ENCODE data around the gene XPNPEP1. TPM values are rescaled to one million over a fixed set of nuclear protein-coding genes. Genes with fewer than 3 reads are reported as not detected.

The XPNPEP1 gene
- total and polyA plus RNA-seq, 12 donors = 17.8 to 103 (median 58.4) TPM

DNA sequence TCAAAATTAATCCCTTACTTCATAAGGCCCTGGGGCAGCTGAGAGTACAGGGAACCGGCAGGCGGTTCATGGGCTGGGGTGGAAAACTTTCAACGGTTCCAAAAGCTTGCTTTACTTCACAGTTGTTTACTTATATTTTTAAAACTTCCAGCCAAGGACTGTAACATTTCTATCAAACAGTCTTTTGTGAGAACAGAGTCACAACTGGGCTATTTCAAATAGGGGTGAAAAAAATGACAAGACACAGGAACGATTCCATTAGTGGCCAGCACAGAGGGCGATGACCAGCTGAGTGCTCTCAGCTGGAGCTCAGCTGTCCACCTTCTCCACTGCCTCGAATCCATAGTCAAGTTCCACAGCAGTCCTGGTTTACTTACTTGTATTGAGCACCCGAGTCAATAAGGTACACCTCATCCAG is 48.2 kb downstream of the XPNPEP1 start:
- H3K27ac ChIP-seq = no peak overlapping the region
- H3K4me3 ChIP-seq = no peak overlapping the region
- intact Hi-C loops (cut with DNase I) = no loop called here
- no peaks in the 10 kb centered on the region for H3K9me3 ChIP-seq (replicated peaks in 1 of 3)
- TF ChIP-seq POLR2A (IDR thresholded peaks at IDR 0.05) (no peak), CTCF (IDR thresholded peaks at IDR 0.05) (no peak)
- H3K4me1 ChIP-seq (replicated peaks in 1 of 2) = no peaks in the 10 kb centered on the region
- WGBS, 4 donors = 77 to 85% (median 81%) methylated on average over 7 of the region's 7 CpGs
- no peaks in the 10 kb centered on the region for H3K27me3 ChIP-seq
- DNase-seq = no peak
- peaks cover 0 to 55% of the 10 kb centered on the region in 2 donors for H3K36me3 ChIP-seq (replicated peaks in 1 of 2)

GRCh38 chr10:109871476-109871875 is 51.8 kb downstream of the XPNPEP1 start:
- intact Hi-C loops (cut with DNase I) = no loop called here
- peaks cover 0 to 10% of the 10 kb centered on the region in 2 donors for H3K4me1 ChIP-seq (replicated peaks in 1 of 2)
- peaks cover 0 to 63% of the 10 kb centered on the region in 2 donors for H3K36me3 ChIP-seq (replicated peaks in 1 of 2)
- no peaks in the 10 kb centered on the region for H3K9me3 ChIP-seq (replicated peaks in 1 of 3)
- H3K27ac ChIP-seq = no peak overlapping the region
- H3K4me3 ChIP-seq = no peak overlapping the region
- WGBS, 4 donors = 92 to 96% (median 94%) methylated on average over 4 of the region's 4 CpGs
- DNase-seq = no peak
- no peak for TF ChIP-seq POLR2A (IDR thresholded peaks at IDR 0.05)
- TF ChIP-seq CTCF (IDR thresholded peaks at IDR 0.05) = no peak
- no peaks in the 10 kb centered on the region for H3K27me3 ChIP-seq

- WGBS, 4 donors = 78 to 84% (median 83%) methylated on average over 4 of the region's 4 CpGs
- no peaks in the 10 kb centered on the region for H3K27me3 ChIP-seq
- peaks cover 0 to 6% (median 0%) of the 10 kb centered on the region in 3 donors for H3K9me3 ChIP-seq (replicated peaks in 1 of 3)
- H3K27ac ChIP-seq = peak overlapping the region in 1 of 5 donors; percentile 53
- DNase-seq = peak in 2 of 7 donors; percentile 18 to 27
- H3K4me3 ChIP-seq = no peak overlapping the region
- peaks cover 0 to 59% of the 10 kb centered on the region in 2 donors for H3K36me3 ChIP-seq (replicated peaks in 1 of 2)
- intact Hi-C loops (cut with DNase I) = no loop called here
- no peak for TF ChIP-seq CTCF (IDR thresholded peaks at IDR 0.05)
- TF ChIP-seq POLR2A (IDR thresholded peaks at IDR 0.05) = no peak
- peaks cover 0 to 13% of the 10 kb centered on the region in 2 donors for H3K4me1 ChIP-seq (replicated peaks in 1 of 2)
Measured at GRCh38 chr10:109866995-109867635, 56.2 kb downstream of the XPNPEP1 start.

- TF ChIP-seq CTCF (IDR thresholded peaks at IDR 0.05) (peak in 5 of 6 experiments; percentile 15 to 45 (median 33)), POLR2A (IDR thresholded peaks at IDR 0.05) (no peak)
- peaks cover 0 to 13% of the 10 kb centered on the region in 2 donors for H3K4me1 ChIP-seq (replicated peaks in 1 of 2)
- no peaks in the 10 kb centered on the region for H3K27me3 ChIP-seq
- intact Hi-C loops (cut with DNase I) = no loop called here
- H3K4me3 ChIP-seq = no peak overlapping the region
- H3K9me3 ChIP-seq (replicated peaks in 1 of 3) = peaks cover 0 to 6% (median 0%) of the 10 kb centered on the region in 3 donors
- DNase-seq = peak in 6 of 7 donors; percentile 23 to 51 (median 41)
- 52 to 55% (median 53%) methylated on average over 7 to 8 of the region's 8 CpGs for WGBS, 4 donors
- H3K36me3 ChIP-seq (replicated peaks in 1 of 2) = peaks cover 0 to 52% of the 10 kb centered on the region in 2 donors
- H3K27ac ChIP-seq = peak overlapping the region in 1 of 5 donors; percentile 53
Measured at GRCh38 chr10:109866168-109866994, 56.9 kb downstream of the XPNPEP1 start.

All from adrenal gland (tissue), 12 donors.